Measurements from ENCODE around the gene OSTF1. TPM values are rescaled to one million over a fixed set of nuclear protein-coding genes. Genes with fewer than 3 reads are reported as not detected.
A peak's percentile ranks its signal among the peaks of the same experiment; 100 is the strongest.

The OSTF1 gene
- total RNA-seq, 2 donors from 2014 or later: 15.0 to 20.5 TPM

DNA sequence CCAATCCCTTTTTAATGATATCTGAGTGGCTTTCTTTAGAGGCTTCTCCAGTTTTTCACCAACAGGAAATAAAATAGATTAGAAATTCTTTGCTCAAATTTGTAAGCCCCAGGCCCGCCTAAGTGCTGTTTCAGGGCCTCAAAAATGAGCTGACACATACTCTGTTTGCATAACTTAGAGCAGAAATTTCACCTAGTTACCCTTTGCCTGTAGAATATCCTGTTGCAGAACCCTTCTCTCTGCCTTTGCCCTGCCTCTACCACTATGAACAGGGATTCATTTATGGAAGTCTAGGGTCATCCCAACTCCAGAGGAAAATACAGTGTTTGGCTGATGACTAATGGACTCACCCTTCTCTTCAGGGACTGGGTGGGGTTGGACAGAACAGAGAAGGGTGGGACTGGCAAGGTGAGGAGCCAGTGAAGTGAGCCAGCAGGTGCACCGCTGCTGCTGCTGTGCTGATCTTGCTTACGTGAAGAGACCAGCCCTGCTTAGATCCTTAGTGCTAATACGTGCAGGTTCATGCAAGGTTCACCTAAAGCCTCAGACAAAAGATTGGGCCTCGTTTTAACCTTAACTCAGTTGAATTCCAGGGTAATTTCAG is 22.8 kb downstream of the OSTF1 start:
- peak overlapping the region; percentile 52 for H3K27ac Mint-ChIP-seq

DNA sequence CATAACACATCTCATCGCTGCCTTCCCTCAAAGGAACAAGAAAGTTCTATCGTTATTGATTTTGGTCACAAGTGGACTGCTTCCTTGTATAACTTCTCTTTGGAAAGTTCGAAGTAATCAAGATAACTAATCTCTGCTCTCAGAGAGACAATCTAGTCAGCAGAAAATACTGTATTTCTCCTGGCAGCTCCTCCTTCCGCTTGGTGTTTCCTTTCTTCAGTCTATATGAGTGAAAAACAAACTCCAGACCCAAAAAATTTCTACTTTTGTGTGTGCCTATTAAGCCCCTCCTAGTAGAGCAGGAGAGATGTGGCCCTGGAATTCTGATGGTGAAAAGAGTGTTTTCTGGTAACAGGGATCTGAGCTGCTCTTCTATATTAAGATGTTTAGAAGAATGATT is 24.5 kb downstream of the OSTF1 start:
- Mint-ChIP-seq H3K27ac (no peak overlapping the region), H3K36me3 (ENCODE audit: low read depth) (no peaks in the 10 kb centered on the region), H3K9me3 (no peaks in the 10 kb centered on the region), H3K4me1 (peaks cover 2% of the 10 kb centered on the region), H3K4me3 (no peak overlapping the region), H3K27me3 (ENCODE audit: insufficient read depth) (no peaks in the 10 kb centered on the region)
- Histone ChIP-seq H3K36me3 (ENCODE audit: control insufficient read depth, insufficient read depth, low read length) (peaks cover 2% of the 10 kb centered on the region), H3K4me1 (ENCODE audit: control insufficient read depth, insufficient read depth, low read length) (no peaks in the 10 kb centered on the region), H3K9me3 (ENCODE audit: control insufficient read depth, low read length) (no peaks in the 10 kb centered on the region), H3K27ac (ENCODE audit: low read depth, low read length) (no peak overlapping the region), H3K27me3 (ENCODE audit: control insufficient read depth, insufficient read depth, low read length, poor library complexity, severe bottlenecking) (no peaks in the 10 kb centered on the region), H3K4me3 (ENCODE audit: low read length) (no peak overlapping the region), H3K9ac (ENCODE audit: extremely low read depth, low read length, poor library complexity, severe bottlenecking) (no peak overlapping the region)
- TF ChIP-seq, protein P1, sequence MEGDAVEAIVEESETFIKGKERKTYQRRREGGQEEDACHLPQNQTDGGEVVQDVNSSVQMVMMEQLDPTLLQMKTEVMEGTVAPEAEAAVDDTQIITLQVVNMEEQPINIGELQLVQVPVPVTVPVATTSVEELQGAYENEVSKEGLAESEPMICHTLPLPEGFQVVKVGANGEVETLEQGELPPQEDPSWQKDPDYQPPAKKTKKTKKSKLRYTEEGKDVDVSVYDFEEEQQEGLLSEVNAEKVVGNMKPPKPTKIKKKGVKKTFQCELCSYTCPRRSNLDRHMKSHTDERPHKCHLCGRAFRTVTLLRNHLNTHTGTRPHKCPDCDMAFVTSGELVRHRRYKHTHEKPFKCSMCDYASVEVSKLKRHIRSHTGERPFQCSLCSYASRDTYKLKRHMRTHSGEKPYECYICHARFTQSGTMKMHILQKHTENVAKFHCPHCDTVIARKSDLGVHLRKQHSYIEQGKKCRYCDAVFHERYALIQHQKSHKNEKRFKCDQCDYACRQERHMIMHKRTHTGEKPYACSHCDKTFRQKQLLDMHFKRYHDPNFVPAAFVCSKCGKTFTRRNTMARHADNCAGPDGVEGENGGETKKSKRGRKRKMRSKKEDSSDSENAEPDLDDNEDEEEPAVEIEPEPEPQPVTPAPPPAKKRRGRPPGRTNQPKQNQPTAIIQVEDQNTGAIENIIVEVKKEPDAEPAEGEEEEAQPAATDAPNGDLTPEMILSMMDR (conservative IDR thresholded peaks at IDR 0.05): no peak
- DNase-seq: no peak
- 87 to 89% methylated on average over 4 of the region's 4 CpGs for WGBS, 2 experiments (ENCODE audit: insufficient coverage in 1 of 2, insufficient read length in 1 of 2)

More for the DNA sequence above, 22.8 kb downstream of the OSTF1 start:
- 88 to 90% methylated on average over 4 to 5 of the region's 5 CpGs for WGBS, 2 experiments (ENCODE audit: insufficient coverage in 1 of 2, insufficient read length in 1 of 2)
- Histone ChIP-seq H3K9me3 (ENCODE audit: control insufficient read depth, low read length) (no peaks in the 10 kb centered on the region), H3K27ac (ENCODE audit: low read depth, low read length) (no peak overlapping the region), H3K4me1 (ENCODE audit: control insufficient read depth, insufficient read depth, low read length) (no peaks in the 10 kb centered on the region), H3K27me3 (ENCODE audit: control insufficient read depth, insufficient read depth, low read length, poor library complexity, severe bottlenecking) (no peaks in the 10 kb centered on the region), H3K9ac (ENCODE audit: extremely low read depth, low read length, poor library complexity, severe bottlenecking) (no peak overlapping the region), H3K4me3 (ENCODE audit: low read length) (no peak overlapping the region), H3K36me3 (ENCODE audit: control insufficient read depth, insufficient read depth, low read length) (no peaks in the 10 kb centered on the region)
- Mint-ChIP-seq H3K27me3 (ENCODE audit: insufficient read depth) (no peaks in the 10 kb centered on the region), H3K4me1 (peaks cover 2% of the 10 kb centered on the region), H3K36me3 (ENCODE audit: low read depth) (no peaks in the 10 kb centered on the region), H3K4me3 (no peak overlapping the region), H3K9me3 (no peaks in the 10 kb centered on the region)
- TF ChIP-seq, protein P1 (conservative IDR thresholded peaks at IDR 0.05): no peak
- DNase-seq: no peak

DNA sequence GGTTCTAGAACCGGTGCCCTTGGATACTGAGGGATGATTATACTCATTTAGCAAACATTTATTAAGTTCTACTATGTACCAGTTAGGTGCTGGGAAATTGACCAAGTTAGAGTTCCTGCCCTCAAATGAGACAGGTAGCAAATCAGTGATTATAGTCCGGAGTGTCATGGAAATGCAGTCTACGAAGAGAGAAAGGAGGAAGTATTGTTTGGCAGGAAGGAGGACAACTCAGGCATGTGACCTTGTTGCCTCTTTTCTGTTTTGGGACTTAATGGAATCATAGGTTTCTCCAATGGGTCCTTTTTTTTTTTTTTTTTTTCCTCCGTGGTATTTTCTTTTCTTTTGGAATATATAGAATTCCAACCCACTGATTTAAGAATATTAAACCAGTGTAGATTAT is 28.0 kb downstream of the OSTF1 start:
- H3K27ac Mint-ChIP-seq: no peak overlapping the region
- H3K9ac ChIP-seq (ENCODE audit: extremely low read depth, low read length, poor library complexity, severe bottlenecking): no peak overlapping the region
- H3K36me3 ChIP-seq (ENCODE audit: control insufficient read depth, insufficient read depth, low read length): peaks cover 6% of the 10 kb centered on the region
- 91% methylated on average over 3 of the region's 4 CpGs; no CpG with 5 or more reads in 1 of the 2 experiments for WGBS, 2 experiments (ENCODE audit: insufficient coverage in 1 of 2, insufficient read length in 1 of 2)
- TF ChIP-seq, protein P1 (conservative IDR thresholded peaks at IDR 0.05): no peak
- no peaks in the 10 kb centered on the region for H3K27me3 ChIP-seq (ENCODE audit: control insufficient read depth, insufficient read depth, low read length, poor library complexity, severe bottlenecking)
- H3K4me3 Mint-ChIP-seq: no peak overlapping the region
- H3K9me3 ChIP-seq (ENCODE audit: control insufficient read depth, low read length): no peaks in the 10 kb centered on the region
- no peaks in the 10 kb centered on the region for H3K27me3 Mint-ChIP-seq (ENCODE audit: insufficient read depth)
- no peak overlapping the region for H3K4me3 ChIP-seq (ENCODE audit: low read length)
- H3K4me1 Mint-ChIP-seq: peaks cover 2% of the 10 kb centered on the region
- H3K4me1 ChIP-seq (ENCODE audit: control insufficient read depth, insufficient read depth, low read length): no peaks in the 10 kb centered on the region
- H3K9me3 Mint-ChIP-seq: no peaks in the 10 kb centered on the region
- peaks cover 22% of the 10 kb centered on the region for H3K36me3 Mint-ChIP-seq (ENCODE audit: low read depth)
- H3K27ac ChIP-seq (ENCODE audit: low read depth, low read length): no peak overlapping the region
- no peak for DNase-seq
